Measurements from ENCODE around the gene OTUD1. TPM values are rescaled to one million over a fixed set of nuclear protein-coding genes. Genes with fewer than 3 reads are reported as not detected.

The OTUD1 gene
- total RNA-seq, 1 experiment from 2014 or later, result 5.7 TPM

DNA sequence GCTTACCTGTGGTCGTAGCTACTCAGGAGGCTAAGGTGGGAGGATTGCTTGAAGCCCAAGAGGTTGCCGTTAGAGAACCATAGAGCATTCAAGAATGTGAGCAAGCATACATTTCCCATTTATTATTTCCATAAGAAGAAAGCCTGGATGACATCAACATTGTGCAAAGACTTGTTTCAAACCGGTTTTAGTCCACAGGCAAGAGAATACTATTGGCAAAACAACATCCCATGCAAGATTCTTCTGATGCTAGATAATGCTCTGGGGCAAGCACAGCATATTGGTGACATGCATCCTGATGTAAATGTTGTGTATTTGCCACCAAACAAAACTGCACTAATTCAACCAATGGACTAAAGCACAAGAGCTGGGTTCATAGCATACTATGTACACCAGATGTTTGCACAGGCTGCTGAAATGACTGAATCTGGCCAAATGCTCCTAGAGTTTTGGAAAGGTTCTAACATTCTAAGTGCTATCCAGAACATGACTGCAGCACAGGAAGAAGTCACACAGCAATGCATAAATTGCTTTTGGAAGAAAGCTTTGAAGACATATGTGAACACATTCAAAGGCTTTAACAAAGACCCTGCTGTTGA, 42.6 kb downstream of the OTUD1 start:
- POLR2A ChIA-PET, result no interaction called here

More for the DNA sequence above, 42.6 kb downstream of the OTUD1 start:
- H3K4me3 ChIP-seq (replicated peaks in 1 of 2; ENCODE audit: low read depth in 1 of 2, low read length in 2 of 2), result no peak overlapping the region
- H3K9me2 ChIP-seq (ENCODE audit: insufficient read depth), result no peaks in the 10 kb centered on the region
- intact Hi-C loops (cut with micrococcal nuclease), result no loop called here
- no peaks in the 10 kb centered on the region for H3K79me2 ChIP-seq (ENCODE audit: insufficient read depth, low read length)
- no peak overlapping the region for H2AFZ ChIP-seq (ENCODE audit: low read depth, low read length, poor library complexity, severe bottlenecking)
- H3K27me3 ChIP-seq (ENCODE audit: insufficient read depth, low read length), result peaks cover 15% of the 10 kb centered on the region
- no peaks in the 10 kb centered on the region for H3K36me3 ChIP-seq (ENCODE audit: control insufficient read depth in 1 of 2, insufficient read depth in 2 of 2, low read length in 2 of 2)
- H3K4me1 ChIP-seq (ENCODE audit: control insufficient read depth in 1 of 2, insufficient read depth in 2 of 2, low read length in 2 of 2), result no peaks in the 10 kb centered on the region
- ChIA-PET CTCF (no interaction called here), RAD21 (ENCODE audit: low non-redundant PET in 1 of 2, low total read pairs in 2 of 2, uncharacterized antibody in 2 of 2, unreplicated experiment in 2 of 2) (no interaction called here)
- DNase-seq (ENCODE audit: low read depth, low spot score), result no peak
- no TSS peak for BruUV-seq (replicated peaks)
- no peak for ATAC-seq
- no peaks in the 10 kb centered on the region for H3K9me3 ChIP-seq (ENCODE audit: control insufficient read depth in 1 of 2, insufficient read depth in 1 of 2, low read depth in 1 of 2, low read length in 2 of 2)
- H4K20me1 ChIP-seq (ENCODE audit: insufficient read depth), result no peaks in the 10 kb centered on the region
- no peak overlapping the region for H3K4me2 ChIP-seq (ENCODE audit: low read length)
- TF ChIP-seq CBX3 (IDR thresholded peaks at IDR 0.05; ENCODE audit: low read depth) (no peak), MAX (IDR thresholded peaks at IDR 0.05) (no peak), CTCF (IDR thresholded peaks at IDR 0.05 in 2 of 3, conservative IDR thresholded peaks at IDR 0.05 in 1 of 3; ENCODE audit: borderline replicate concordance in 1 of 3, insufficient read depth in 1 of 3, low read depth in 2 of 3, low read length in 2 of 3) (no peak)
- TF ChIP-seq, protein P1, sequence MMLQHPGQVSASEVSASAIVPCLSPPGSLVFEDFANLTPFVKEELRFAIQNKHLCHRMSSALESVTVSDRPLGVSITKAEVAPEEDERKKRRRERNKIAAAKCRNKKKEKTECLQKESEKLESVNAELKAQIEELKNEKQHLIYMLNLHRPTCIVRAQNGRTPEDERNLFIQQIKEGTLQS (IDR thresholded peaks at IDR 0.05), result no peak
- no peak overlapping the region for H3K27ac ChIP-seq (ENCODE audit: low read depth, low read length)
- no peak overlapping the region for H3K9ac ChIP-seq (ENCODE audit: low read length)
